SH-SY5Y (cell line): ENCODE data around the gene APOBEC3B.

ENCODE experiments used
- GATA2 ChIP-seq: IDR thresholded peaks from 2 replicates; pipeline ENCODE4 v1.6.1; 2011; ENCODE audit warnings: mild to moderate bottlenecking, low read depth, low read length
- GATA3 ChIP-seq: IDR thresholded peaks from 2 replicates; pipeline ENCODE4 v1.6.1; 2011; ENCODE audit warnings: low read depth, mild to moderate bottlenecking, low read length, moderate library complexity

APOBEC3B gene

DNA sequence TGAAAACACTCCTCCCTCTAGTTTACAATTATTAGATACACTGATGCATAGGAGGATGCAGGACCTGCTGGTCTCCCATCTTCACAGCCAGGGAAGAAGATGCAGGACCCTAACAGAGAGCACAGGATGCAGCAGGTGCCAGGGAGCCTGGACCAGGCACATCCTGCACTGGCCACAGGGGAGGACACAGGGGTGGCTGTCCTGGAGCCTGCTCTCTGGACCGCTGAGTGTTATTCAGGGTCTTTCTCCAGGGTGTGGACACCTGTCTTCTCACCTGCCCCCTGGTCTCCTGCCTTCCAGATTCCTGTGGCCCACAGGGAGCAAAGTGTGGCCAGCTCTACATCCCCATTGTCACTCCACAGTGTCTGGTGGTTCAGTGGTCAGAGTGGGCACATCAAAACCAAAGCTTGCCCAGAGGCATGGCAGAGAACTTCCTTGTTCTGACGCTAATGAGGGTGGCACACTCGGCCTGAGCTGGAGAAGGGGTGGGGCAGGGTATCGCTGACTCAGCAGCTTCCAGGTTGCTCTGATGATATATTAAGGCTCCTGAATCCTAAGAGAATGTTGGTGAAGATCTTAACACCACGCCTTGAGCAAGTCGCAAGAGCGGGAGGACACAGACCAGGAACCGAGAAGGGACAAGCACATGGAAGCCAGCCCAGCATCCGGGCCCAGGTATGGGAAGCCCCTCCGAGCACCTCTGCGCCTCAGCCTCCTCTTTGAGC is 24.9 kb upstream of the APOBEC3B start, which contains the start of gene APOBEC3A:
Gene APOBEC3A, plus strand, starts transcription at position 564 of the 725 bp plus-strand sequence. Its CDS starts 83 bp downstream, at position 647.
- TF ChIP-seq GATA3: no peak

DNA sequence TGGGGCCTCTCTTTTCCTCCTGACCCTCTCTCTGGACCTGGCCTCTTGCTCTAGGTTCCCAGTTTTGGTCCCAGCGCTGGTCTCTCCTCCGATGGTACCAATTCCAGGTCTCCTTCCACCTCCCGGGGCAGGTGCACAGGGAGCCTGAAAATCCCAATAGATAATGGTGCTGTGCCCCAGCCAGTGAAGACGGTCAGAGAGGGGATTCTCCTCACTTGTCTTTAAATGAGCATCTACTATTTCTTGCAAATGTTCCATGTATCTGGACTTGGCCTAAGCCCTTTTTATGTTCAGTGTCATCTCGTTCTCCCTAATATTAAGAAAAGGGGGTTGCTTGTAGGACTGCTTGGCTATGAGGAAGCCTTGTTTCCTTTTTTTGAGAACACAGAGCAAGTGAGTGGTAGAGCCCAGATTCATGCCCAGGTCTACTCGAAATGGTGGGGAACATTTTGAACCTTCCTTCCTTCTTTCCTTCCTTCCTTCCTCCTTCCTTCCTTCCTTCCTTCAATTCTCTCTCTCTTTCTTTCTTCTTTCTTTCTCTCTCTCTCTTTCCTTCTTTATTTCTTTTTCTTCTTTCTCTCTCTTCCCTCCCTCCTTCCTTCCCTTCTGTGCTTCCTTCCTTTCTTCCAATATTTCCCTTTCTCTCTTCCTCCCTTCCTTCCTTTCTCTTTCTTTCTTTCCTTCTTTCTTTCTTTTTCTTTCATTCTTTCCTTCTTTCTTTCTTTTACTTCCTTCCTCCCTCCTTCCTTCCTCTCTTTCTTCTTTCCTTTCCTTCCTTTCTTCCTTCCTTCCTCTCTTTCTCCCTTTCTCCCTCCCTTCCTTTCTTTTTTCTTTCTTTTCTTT is 24.1 kb upstream of the APOBEC3B start:
- TF ChIP-seq GATA3 (no peak), GATA2 (no peak)

DNA sequence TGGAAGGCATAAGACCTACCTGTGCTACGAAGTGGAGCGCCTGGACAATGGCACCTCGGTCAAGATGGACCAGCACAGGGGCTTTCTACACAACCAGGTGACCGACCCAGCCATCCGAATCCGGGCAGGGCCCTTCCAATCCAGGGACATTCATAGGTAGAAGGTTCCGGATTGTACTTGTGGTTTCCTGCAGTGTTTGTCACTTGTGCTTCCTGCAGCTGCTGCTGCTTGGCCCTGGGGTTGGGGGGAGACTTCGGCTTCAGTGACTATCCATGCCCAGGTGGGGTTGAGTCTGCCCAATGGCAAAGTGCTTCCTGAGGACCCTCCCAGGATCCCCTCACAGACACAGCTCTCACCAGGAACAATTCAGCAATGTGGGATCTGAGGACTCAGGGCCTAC is 22.6 kb upstream of the APOBEC3B start:
- TF ChIP-seq GATA3 (no peak), GATA2 (no peak)

DNA sequence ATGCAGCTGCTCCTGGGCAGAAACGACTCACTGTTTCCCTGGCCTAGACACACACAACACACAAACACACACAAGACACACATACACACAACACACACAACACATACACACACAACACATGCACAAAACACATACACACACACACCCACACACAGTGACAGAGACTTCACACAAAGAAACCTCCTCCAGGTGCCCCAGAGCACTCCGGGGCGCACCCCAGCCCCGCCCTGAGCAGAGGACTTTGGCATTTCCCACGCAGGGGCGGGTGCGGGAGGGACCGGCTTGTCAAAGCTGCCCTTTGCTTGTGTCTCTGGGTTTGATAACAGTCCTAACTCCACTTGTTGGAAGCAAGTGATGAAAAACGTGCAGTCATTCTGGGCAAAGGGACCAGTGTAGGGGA is 18.3 kb upstream of the APOBEC3B start:
- TF ChIP-seq GATA3: no peak

DNA sequence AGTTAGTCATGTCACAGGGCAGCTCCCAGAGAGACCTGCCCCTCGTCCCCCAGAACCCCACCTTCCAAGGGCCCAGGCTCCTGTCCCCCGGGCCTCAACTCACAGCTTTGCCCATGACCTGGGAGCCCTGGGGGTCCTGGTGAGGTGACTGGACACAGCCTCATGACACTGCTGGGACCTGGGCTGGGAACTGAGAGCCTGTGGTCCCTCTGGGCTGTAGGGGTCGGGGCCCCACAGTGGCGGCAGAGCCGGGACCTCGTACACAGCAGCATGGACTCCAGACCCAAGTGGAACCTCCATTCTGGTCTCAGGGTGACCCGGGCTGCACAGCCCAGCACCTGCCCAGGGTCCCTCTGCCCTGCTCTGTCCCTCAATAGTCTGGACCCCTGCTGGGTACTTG is 17.8 kb upstream of the APOBEC3B start:
- TF ChIP-seq GATA3 (no peak), GATA2 (no peak)

DNA sequence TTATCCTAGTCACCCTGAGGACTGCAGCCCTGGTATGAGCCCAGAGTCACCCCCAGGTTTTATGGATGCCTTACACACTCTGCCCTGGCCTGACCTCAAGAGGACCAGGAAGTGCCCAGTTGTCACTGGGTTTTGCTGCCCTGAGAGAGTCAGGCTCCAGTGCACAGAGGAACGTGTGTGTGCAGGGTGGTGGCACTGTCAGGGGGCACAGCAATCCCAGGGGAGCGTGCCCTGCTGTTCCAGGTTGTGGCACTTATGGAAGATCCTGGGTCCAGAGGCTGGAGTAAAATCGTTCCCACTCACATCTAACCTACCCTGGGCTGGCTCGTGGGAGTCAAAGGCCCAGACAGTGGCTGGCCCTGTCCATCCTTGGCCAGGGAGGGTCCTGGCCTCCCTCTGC is 17.2 kb upstream of the APOBEC3B start:
- TF ChIP-seq GATA2: no peak
- TF ChIP-seq GATA3: no peak

DNA sequence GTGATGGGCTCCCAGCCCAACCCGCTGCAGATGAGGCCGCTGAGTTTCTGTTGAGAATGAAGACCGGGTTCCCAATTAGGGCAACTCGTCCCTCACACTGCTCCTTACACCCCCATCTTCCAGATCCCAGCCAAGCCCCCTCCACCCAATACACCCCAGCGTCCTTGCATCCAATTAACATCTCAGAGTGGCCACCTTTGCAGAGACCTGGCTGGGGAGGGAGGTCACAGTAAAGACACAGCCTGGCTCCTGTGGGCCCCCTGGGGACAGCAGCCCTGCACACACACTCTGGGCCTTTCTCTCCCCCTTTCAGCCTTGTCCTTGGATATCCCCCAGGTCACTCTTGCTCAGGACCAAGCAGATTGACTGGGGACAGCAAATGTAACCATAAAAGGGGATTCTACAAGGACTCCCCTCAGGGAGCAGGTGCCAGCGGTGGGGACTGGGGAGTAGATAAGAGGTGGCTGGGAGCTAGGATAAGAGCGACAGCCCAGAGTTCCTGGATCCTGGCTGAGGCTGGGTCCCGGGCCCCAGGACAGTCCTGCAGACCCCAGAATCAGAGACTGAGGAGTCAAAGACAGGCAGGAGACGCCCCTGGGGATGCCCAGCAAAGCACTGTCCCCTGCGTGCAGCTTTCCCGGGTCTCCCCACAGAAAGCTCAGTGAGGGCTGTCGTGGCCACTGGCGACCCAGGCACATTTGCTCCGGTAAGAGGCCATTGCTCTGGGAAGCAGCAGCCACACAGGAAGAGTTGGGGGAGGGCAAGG is 16.4 kb upstream of the APOBEC3B start:
- TF ChIP-seq GATA2 (no peak), GATA3 (no peak)

DNA sequence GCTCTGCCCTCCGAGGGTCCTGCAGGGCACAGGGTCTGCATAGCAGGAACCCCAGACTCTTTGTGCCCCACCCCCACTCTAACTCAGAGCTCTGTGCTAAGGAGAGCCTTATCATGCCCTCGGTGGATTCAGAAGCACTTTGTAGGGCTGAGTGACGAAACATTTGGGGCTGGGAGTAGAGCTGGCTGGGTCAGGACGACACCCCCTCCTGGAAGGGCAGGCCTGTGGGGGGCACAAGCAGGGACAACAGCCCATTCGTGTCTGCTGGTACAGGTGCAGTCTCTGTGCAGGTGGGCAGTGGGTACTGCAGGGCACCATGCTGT is 15.8 kb upstream of the APOBEC3B start:
- no peak for TF ChIP-seq GATA3
- TF ChIP-seq GATA2: no peak

DNA sequence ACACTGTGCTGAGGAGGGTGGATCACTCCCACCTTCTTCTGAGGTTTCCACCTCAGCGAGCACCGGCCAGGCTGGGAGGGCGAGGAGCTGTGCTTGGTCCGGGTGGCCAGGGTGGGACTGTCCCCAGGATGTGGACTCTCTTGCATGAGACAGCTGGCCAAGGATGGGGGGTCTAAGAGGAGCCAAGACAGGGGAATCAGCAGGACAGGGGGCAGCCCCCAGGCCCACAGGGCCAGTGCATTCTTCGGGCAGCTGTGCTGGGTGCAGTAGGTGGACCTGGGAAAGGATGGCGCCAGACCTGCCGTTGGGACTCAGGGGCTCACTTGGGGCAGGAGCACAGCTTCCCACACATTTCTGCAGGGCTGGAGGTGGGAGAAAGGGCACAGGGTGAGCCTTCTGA is 15.2 kb upstream of the APOBEC3B start:
- no peak for TF ChIP-seq GATA2
- TF ChIP-seq GATA3: no peak

DNA sequence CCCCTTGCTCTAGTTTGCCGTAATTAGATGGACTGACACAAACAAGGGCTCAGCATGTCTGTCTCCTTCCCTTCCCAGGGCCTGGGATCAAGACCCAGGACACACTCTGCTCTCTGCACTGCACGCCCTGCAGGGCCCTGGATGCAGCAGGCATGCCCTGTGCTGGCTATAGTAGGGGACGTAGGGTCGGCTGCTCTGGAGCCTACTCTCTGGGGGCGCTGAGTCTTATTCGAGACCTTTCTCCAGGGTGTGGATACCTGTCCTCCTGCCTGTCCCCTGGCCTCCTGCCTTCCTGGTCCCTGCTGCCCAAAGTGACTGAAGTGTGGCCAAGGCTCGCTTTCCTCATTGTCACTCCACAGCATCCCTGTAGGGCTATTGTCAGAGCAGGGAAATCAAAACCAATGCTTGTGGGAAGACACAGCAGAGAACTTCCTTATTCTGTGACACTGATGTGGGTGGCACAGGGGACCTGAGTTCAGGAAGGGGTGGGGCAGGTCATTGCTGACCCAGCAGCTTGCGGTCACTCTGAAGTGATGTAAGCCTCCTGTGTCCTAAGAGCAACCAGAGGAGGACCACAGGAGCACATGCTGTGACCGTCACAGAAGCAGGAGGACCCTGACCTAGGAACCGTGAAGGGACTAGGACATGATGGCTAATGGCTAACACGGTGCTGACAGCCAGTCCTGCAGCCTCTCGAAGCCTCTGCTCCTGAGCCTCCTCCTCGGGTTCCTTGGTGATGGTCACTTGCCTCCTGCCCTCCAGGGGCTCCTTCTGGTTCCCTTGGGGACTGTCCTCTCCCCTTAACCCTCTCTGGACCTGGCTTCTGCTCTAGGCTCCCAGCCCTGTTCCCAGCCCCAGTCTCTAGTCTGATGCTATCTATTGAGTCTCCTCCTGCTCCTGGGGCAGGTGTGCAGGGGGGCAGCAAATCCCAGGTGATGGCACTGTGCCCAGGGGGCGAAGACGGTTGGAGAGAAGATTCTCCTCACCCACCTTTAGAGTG is 14.4 kb upstream of the APOBEC3B start:
- TF ChIP-seq GATA2: no peak
- no peak for TF ChIP-seq GATA3

DNA sequence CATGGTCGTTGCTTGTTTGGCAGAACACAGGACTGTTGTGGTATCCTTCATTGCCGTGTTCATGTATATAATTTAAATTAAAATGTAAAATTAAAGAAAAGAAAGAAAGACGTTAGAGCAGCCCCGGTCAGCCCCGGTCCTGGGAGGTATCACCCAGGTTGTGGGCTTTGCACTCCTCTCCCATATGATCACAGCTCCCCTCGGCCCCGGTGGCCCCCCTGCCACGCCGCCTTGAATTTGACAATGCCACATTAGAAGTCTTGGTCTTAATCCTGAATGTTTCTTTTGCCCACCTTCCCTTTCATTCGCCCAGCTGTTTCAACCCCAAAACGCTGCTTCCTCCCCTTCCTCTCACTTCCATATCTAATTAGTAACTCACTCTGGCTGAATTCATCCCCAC is 13.3 kb upstream of the APOBEC3B start:
- TF ChIP-seq GATA3: no peak
- TF ChIP-seq GATA2: no peak

DNA sequence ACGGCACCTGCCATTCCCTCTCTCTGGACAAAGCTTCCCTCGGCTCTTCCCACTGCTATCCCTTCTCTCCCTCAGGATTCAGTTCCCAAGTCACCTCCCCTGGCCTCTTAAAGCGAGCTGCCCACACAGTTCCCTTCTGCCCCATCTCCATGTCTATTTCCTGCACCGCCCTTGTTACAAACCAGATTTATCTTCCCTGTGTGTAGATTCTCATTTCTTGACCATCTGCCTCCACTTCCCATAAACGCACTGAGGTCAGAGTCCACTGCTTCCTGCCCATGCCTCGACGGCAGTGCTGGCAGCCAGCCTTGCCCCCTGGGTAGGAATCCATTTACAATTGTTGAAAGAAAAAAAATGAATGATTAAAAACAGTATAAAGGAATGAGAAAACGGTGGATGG is 11.6 kb upstream of the APOBEC3B start:
- TF ChIP-seq GATA3: no peak
- no peak for TF ChIP-seq GATA2

DNA sequence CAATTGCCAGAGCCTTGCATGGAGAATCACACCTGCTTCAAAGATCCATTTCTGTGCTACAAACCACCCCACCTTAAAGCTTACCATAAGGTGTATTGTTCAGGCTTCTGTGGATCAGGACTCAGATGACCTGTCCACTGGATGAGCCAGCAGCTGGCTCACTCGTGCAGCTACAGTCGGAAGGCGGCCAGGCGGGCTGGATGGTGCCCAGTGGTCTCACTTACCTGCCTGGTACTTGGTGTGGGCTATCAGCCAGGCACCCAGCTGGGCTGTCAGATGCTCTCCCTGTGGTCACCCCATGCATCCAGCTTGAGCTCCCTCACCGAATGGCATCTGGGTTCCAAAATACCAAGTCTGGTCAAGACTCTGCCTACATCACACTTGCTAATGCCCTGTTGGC is 10.9 kb upstream of the APOBEC3B start:
- TF ChIP-seq GATA3 (no peak), GATA2 (no peak)
